ENCODE data around the gene PC.

PC gene

DNA sequence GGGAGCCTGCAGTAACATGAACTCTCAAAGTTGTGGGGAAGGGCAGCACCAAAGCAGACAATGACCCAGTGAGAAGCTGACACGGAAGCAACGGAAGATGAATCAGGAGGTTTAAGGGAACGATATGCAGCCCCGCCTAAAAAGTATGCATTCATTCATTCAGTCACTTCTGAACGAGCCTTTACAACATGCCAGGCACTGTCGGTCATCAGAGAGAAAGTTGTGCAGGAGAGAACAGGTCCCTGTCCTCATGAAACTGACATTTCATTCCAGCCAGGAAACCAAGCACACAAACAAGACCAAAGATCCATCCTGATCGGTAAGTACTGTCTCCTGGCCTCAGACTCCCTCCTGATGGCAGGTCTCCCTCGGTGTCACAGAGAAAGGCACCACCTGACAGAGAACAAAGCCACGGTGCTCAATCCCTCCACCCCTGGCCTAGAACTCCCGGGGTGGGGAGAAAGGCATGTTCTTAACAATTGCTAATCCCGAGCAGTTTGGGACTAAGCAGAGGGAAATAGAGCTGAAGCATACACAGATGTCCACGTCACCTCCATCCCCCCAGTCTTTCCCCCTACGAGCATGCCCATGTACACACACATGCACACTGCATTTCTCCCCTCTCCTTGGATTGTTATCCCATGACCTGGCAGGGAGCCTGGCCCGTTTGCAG is 52.0 kb downstream of the PC start:
- no peak for DNase-seq

DNA sequence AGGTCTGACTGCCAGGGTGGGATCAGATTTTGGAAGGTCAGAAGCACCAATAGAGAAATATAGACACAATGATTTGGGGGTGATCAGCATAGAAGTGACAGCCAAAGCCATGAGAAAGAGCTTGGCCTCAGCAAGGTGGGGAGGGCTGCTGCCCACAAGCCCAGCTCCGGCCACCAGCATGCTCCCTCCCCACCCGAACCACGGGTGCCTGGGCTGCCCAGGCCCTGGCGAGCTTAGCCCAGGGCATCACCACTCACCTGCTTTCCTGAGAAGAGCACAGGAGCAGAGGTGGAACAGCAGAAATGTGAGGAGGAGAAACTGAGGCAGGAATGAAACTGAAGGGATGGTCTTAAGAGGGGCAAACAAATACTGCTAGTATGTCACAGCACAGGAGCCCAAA is 52.6 kb downstream of the PC start:
- DNase-seq, result no peak

DNA sequence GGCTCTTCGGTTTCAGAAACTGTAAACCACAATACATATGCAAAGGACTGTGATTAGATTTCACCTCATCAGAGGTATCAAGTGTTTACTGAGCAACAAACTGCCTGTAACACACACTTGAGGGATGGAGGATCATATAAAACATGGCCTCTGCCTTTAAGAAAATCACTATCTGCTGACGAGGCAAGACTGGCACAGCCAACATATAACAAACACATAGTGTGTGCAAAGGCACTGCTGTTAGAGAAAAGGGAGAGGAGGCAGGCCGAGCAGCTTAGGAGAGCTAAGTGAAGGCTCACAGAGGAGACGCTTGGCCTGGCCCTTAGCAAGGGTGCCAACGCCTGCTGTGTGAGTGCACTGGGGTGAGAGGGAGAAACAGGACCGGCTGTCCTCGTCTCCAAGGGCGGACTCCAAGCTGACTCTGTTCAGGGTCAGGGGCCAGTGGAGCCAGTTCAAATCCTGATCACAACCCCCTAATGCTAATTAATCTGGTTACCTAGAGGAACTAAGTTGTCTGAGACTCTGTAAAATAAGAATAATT is 53.1 kb downstream of the PC start:
- no peak for DNase-seq

DNA sequence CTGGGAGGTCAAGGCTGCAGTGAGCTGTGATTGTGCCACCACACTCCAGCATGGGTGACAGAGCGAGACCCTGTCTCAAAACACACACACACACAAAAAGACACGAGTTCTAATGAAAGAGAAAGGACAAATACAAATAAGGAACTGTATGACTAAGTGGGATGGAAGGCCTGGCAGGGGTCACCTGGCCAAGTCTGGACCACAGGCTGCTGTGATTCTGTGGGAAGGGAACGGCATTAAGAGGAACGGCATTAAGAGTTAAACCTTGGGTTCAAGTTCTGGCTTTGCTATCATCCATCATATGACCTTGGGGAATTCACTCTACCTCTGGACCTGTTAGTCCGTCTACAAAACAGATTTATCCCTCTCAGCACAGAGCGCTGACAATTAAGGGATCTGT is 53.6 kb downstream of the PC start:
- no peak for DNase-seq

DNA sequence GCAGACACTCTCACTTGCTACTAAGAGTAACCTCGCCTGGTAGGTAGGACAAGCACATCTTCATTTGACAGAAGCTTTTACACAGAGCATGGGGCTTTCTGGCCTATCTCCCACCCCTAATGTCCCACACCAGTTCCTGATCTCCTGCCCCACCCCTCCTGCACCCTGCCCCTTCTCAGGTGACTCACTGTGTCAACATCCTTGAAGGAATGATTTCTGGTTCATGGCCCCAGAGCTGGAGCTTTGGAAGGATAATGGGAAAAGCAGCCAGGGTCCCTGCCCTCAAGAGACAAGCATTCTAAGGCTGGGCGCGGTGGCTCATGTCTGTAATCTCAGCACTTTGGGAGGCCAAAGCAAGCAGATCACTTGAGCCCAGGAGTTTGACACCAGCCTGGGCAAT is 54.1 kb downstream of the PC start:
- no peak for DNase-seq

DNA sequence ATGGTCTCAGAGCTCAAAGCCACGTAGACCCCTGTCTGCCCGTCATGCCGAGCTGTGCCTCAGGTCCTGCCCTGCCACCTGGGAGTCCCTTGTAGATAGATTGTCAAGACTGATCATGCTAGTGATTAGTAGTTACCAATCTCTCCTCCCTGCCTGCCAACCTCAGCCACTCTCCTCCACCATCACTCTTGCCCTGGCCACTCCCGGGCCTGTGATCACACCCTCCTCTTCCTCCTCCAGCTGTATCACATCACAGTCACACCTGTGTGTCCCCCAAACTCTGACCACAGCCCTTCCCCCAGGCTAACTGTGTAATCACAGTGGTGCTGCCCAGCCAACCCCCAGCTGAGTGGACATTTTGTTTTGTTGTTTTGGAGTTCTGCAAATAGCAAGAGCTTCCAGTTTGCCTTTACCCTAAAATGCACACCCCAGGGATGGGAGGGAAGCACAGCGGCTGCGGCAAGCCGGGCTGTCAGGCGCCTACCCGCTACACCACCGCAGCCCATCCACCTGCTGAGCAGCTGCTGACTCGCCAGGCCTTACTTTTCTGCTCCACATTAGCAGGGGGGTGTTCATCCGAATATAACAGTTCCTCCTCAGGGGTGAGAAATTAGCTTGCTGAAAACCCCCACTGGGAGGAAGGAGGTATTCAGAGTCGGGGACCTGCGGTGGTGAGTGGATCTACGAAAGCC is 55.6 kb downstream of the PC start:
- no peak for DNase-seq

DNA sequence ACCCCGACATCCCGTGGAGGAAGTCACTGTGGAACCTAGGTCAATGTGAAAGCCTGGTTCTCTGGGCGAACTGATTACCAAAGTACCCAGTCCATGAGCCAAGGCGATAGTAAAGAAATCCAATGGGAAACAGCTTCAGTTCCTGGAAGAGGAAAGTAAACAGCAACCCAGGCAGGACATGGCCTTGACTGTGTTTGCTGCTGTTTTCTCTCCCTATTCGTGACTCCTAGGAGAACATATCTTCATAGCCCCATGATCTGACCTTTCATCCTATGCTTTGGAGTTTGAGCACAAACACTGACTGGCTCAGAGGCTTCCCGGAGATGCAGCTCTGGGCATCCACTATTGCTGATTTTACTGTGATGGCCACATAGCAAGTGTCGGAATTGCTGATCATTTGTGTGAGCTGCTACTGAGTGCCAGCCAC is 56.2 kb downstream of the PC start:
- no peak for DNase-seq

DNA sequence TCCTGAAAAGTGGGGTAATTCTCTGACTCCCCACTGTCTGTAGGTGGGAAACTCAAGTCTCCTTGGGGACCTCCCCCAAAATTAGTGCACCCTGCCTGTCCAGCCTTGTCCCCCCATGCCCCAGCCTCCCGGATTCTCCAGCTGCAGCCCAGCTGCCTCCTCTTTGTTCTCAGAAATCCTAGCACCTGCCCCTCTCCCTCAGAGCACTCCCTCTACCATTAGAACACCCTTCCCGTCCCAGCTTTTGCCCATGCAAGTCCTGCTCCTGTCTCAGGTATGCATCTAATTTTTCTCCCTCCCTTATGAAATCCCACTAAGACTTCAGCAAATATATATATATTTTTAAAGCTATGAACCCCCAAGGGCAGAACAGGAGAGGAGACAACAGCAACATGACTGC is 64.0 kb downstream of the PC start:
- no peak for DNase-seq

DNA sequence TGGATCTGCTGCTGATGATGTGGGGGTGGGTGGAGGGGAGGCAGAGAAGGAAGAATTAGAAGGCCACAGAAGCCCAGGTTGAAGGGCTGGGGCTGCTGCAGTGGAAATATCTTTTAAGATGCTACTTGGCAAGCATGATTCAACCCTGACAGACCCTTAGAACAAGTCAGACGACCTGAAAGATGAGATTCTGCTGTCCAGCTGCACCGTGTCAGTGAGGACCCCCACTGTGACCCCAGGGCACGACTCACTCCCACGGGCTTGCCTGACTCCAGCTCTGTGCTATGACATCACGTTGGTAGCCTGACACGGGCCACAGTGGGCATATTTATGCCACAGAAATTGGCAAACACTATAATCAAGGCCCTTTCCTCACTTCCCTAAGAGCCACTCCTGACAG is 65.3 kb downstream of the PC start:
- DNase-seq, result no peak

DNA sequence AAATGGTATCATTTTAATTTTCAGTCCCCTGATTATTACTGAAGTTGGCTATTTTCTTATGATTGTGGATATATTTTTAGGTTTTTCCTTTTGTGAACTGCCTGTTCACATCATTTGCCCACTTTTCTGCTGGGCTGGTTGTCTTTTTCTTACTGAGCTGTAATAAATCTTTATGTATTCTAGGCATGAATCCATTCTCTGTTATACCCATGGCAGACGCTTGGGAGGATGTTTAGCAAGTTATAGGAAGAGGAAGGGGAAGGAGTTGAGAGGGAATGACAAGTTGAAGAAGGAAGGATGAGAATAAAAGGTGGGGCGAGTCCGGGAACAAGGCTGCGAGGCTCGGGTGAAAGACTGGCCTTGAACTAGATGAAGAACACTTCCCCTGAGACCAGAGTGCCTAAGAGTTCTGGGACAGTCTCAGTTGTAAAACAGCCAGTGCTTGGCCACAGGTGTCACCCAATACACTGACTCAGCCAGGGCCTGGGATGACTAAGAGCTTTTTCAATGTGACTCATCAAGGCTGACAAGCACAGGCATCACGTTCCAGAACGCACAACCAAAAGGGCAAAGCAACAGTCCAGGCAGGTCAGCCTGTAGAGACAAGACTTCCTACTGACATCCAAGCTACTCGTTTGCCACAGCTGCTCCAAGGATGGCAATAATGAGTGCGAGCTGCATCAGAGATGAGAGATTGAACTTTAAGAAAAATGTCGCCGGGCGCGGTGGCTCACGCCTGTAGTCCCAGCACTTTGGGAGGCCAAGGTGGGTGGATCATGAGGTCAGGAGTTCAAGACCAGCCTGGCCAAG is 66.1 kb downstream of the PC start:
- no peak for DNase-seq

DNA sequence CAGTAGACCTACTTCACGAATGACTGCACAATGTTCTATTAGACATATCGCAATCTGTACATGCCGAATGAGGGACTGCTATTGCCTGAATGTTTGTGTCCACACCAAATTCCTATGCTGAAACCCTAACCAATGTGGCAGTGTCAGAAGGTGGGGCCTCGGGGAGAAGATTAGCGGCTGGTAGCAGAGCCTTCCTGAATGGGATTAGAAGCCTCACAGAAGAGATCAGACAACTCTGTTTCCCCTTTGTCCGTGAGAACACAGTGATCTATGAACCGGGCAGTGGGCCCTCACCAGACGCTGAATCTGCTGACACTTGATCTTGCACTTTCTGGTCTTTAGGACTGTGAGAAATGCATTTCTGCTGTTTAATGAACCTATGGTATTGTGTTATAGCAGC is 68.2 kb downstream of the PC start:
- no peak for DNase-seq

DNA sequence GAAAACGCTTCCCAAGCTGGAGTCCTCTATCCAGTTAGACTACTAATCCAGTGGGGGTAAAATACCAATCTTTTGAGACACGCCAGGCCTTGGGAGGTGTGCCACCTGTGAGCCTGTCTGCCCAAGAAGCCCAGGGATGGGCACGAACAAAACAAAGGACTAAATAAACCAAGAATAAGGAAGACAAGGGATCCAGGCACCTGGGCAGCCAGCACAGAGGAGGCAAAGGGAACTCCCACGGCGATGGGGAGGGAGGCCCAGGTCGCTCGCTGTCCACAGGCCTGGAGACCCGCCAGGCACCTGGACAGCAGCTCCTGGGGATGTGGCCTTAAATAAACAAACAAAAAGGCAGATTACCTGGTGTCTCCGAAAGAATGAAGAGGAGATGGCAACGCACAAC is 69.9 kb downstream of the PC start:
- no peak for DNase-seq

DNA sequence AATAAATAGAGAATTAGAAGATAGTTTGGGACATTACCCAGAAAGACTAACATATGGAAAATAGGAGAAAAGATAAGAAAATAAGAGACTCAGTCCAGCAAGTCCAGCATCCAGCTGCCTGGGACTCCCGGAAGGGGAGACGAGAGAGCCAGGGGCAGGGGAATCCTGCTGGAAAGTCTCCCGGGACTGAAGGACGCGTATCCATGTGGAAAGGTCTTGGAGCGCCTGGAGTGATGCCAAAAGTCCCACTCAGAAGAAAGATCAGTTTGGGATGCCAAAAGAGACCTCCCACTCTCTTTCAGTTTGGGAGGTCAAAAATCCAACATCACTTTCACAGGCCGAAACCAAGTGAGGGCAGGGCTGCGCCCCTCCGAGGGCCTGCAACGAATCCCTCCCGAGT is 70.7 kb downstream of the PC start:
- no peak for DNase-seq

DNA sequence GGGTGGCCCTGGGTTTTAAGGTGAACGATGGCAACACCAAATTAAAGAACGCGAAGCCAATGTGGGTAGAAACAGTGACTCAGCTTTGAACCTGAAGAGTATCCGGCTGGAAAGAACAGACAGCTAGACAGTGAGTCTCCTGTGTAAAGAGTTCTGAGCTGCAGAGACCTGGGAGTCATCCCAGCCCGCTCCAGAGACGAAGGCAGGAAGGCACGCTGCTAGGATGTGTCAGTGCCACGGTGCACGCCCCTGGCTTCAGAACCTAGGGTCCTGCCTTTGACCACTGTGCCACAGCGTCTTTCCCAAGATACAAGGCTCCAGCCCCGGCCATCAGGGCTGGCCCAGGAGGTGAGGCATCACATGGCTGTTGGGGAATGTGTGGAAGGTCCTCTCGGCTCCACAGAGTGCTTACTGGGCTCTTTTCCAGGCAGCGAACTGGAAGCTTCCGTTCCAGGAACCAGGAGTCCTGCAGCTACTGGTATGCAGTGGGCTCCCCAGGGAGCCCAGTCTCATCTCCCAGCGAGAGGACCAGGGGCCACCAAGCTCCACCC is 71.4 kb downstream of the PC start:
- DNase-seq, result no peak

DNA sequence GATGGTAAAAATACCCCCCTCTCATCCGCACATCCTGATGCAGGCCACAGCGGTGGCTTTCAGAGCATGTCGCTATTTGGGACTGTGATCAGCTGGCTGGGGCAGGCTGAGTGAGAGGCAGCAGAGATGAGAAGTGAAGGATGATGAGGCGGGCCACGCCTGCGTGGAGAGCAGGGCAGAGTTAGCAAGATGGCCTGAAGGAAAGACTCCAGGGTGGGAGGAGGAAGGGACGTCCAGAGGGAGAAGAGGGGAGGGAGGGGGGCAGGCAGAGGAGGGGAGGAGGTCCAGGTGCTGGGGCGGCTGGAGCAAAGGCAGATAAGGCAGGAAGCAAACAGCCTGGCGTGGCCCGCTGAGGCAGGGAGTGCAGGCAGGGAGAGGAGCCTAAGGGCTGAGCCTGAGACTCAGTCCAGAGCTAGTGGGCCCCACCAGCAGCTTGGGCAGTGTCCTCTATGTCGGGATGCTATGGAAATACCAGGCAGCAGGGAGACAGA is 72.2 kb downstream of the PC start:
- DNase-seq, result no peak

DNA sequence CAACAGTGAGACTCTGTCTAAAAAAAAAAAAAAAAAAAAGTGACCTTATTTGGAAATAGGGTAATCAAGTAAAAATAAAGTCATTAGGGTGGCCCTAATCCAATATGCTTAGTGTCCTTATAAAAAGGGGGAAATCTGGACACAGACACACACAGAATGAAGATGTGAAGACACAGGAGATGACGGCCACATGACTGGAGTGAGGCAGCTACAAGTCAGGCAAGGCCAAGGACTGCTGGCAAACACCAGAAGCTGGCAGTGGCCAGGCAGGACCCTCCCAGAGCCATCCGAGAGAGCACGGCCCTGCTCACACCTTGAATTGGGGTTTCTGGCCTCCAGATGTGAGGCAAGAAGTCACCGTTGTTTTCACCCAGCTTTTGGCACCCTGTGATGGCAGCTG is 72.7 kb downstream of the PC start:
- DNase-seq, result no peak

DNA sequence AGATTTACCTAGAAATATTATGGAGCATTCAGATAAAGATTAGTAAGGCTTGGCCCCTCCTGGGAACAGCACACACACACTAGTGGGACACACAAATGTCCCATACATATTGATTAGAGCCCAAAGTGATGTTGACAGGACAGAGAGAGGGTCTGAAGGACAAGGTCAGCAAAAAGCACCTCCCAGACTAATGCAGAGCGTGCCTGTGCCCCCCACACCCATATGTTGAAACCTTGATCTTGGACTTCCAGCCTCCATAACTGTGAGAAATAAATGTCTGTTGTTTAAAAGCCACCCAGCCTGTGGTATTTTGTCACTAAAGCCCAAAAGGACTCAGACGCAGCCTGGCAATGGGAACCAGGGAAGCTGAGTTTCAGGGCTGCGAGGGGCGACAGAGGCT is 73.7 kb downstream of the PC start:
- no peak for DNase-seq

DNA sequence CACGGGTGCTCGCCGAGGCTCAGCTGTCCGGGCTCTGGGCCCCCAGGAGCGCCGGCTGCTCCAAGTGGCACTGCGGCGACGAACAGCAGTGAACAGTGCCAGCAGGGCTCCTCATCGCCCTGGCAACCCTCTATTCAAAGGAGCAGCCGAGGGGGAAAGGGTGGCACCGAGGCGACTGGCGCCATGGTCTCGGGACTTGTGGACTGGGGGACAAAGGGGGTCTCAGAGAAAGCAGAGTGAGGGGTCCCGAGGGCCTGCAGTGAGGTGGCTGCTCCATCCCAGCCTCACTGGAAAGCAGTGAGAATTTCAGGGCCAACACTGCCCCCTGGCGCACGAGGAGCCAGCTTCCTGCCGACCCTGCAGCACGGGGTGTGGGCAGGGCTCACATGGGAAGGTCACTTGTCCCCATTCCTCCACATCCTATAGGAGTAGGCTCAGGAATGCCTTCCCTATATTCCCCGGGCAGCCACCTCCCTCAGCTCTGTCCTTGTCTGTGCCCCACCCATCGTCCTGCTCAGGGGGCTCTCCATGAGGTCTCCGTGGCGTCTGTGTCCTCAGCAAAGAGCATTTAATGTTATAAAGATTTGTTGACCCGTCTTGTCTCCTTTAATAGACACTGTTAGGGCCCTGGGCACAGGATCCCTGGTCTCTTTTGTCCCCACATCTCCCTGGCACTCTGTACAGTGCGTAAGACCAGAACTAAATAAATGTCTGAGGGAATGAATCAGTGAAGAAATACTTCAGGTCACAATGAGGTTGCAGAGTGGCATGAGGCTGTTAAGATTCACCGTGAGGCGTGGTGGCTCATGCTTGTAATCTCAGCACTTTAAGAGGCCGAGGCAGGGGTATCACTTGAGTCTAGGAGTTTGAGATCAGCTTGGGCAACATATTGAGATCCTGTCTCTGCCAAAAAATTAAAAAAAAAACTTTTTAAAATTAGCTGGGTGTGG is 74.9 kb downstream of the PC start:
- DNase-seq, result peak; percentile 80 to 90

DNA sequence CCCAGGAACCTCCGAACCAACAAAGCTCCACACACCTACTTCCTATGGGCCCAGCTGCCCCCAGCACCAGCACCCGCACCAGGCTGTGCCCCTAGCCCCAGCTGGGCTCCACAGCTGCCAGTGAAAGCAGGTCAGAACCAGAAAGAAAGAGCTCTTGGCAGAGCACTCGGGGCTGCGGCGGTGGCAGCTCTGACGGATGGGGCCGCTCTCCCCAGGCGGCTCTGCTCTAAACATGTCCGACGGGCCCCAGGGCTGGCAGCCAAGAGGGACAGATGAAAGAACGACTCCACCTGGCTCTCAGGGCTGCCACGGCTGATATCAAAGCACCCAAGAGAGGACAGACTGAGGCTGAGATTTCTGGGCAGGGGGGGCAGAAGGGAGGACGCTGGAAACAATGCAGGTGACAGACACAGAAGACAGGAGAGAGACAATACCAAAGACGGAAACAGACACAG is 75.6 kb downstream of the PC start:
- DNase-seq, result peak; percentile 88 to 90

DNA sequence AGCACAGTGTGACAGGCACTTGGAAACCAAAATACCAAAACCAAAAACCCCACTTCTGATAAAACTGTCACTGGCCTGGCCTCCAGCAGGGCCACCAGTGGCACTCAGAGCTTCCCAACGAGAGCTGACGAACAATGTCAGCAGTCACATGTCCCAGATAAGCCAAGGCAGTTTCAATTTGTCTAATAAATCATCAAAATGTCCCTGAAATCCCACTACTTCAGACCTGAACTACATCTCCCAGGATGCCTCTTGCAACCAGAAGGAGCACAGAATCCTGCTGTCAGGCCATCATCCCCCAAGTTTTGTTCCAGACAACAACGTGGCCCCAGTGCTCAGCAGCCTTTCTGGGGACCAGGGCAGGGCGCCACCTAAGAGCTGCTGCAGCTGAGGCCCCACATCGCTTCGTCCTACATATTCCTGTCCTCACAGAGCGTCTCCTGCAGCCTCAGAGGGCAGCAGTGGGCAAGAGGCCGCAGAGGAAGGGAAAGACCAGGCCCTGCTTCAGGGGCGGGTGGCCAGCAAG is 76.2 kb downstream of the PC start:
- peak in 1 of 2 experiments; percentile 15 for DNase-seq

DNA sequence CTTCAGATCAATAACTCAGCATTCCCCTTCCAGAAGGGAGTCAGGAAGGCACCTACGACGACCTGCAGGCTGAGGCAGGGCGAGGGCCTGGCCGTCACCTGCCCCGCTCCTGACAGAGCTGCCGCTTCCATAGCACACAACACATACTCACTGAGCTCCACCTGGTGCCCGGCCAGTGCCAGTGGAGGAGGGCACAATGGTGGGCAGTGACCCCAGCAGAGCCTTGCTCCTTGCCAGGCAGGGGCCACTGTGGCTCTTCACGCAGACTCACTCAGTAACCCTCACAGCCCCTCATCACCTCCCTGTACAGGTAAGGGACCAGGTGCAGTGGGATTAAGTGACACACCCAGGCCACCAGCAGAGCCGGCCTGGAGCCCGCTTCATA is 76.7 kb downstream of the PC start:
- peak; percentile 22 to 30 for DNase-seq
